Measurements from ENCODE around the gene ASCC1. TPM values are rescaled to one million over a fixed set of nuclear protein-coding genes. Genes with fewer than 3 reads are reported as not detected.

The ASCC1 gene, protein sequence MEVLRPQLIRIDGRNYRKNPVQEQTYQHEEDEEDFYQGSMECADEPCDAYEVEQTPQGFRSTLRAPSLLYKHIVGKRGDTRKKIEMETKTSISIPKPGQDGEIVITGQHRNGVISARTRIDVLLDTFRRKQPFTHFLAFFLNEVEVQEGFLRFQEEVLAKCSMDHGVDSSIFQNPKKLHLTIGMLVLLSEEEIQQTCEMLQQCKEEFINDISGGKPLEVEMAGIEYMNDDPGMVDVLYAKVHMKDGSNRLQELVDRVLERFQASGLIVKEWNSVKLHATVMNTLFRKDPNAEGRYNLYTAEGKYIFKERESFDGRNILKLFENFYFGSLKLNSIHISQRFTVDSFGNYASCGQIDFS
- total RNA-seq, result 16.2 TPM
- polyA plus RNA-seq (ENCODE audit: insufficient read depth in 1 of 8, insufficient read length in 8 of 8, low replicate concordance in 1 of 8), result 10 to 100 TPM; 22.6 to 33.0 (median 25.6) TPM
- long read RNA-seq, donor 1, partial matches to known transcripts, result 53 of 95 reads
- long read RNA-seq, donor 1, other reads (novel, unspliced or antisense), result 39 of 95 reads
- long read RNA-seq, donor 2, partial matches to known transcripts, result 33 of 34 reads
- long read RNA-seq, donor 2, other reads (novel, unspliced or antisense), result 0 of 34 reads
- long read RNA-seq, donor 3, transcript ASCC1-202 (10 exons, 2,002 nt), result major isoform, 5 of 289 reads
- long read RNA-seq, donor 3, partial matches to known transcripts, result 181 of 289 reads
- long read RNA-seq, donor 3, other reads (novel, unspliced or antisense), result 103 of 289 reads
- long read RNA-seq, donor 4, partial matches to known transcripts, result 43 of 100 reads
- long read RNA-seq, donor 4, other reads (novel, unspliced or antisense), result 53 of 100 reads
- long read RNA-seq, donor 5, transcript ASCC1-202 (10 exons, 2,002 nt), result major isoform, 12 of 282 reads
- long read RNA-seq, donor 5, partial matches to known transcripts, result 101 of 282 reads
- long read RNA-seq, donor 5, other reads (novel, unspliced or antisense), result 169 of 282 reads
- long read RNA-seq, donor 6, partial matches to known transcripts, result 122 of 298 reads
- long read RNA-seq, donor 6, other reads (novel, unspliced or antisense), result 172 of 298 reads
- long read RNA-seq, donor 7, partial matches to known transcripts, result 254 of 347 reads
- long read RNA-seq, donor 7, other reads (novel, unspliced or antisense), result 91 of 347 reads
- long read RNA-seq, donor 8, partial matches to known transcripts, result 160 of 228 reads
- long read RNA-seq, donor 8, other reads (novel, unspliced or antisense), result 65 of 228 reads
- long read RNA-seq, donor 9, partial matches to known transcripts, result 51 of 113 reads
- long read RNA-seq, donor 9, other reads (novel, unspliced or antisense), result 59 of 113 reads
- long read RNA-seq, donor 10, transcript ASCC1-202 (10 exons, 2,002 nt), result major isoform, 9 of 325 reads
- long read RNA-seq, donor 10, partial matches to known transcripts, result 184 of 325 reads
- long read RNA-seq, donor 10, other reads (novel, unspliced or antisense), result 132 of 325 reads
- long read RNA-seq, donor 11, partial matches to known transcripts, result 261 of 302 reads
- long read RNA-seq, donor 11, other reads (novel, unspliced or antisense), result 38 of 302 reads

DNA sequence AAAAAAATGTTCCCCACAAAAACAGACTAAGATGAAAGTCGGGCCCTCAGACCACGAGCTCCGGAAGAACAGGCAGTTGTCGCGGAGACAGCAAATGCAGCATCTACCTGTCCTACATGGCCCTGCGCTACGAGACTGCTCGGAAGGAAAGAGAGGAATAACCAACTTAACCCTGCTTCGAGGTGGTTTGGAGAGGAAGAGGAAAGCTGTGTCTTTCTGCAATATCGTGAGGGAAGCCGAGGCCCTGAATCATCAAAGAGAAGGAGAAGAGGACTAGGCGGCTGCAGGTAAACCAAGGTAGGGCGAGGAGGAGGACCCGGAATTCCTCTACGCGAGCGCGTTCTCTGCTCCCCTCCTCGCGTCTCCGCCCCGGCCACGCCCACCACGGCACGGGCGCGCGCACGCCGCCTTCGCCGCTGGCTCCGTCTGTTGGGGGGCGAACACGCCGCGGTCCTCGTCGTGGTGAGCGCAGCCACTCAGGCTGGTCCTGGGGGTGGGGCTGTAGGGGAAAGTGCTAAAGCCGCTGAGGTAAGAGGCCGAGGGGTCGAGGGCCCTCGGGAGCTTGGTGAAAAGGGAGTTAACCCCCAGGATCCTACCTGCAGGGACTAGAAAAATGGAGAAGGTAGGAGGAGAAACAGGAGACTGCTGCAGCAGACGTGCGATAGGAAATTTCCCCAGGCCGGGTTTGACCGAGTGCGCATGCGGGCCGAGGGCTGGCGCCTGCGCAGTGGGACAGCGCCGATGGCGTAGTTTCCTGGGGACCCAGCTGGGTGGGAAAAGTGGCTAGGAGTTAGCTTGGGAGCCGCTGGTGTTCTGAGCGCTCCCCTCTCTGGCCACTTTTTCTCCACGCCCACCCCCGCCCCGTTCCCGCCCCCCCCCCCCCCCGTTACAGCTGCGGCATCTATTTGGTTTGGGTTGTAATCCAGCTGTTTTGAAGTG, at the start of gene ASCC1, which contains the start of gene ANAPC16:
TSS of gene ASCC1 (minus strand) at position 666 of the 939 bp plus-strand sequence. CDS start 2,978 bp downstream, outside the sequence.
TSS of gene ANAPC16 (plus strand) at position 402 of the 939 bp plus-strand sequence. CDS start 7,903 bp downstream, outside the sequence.
- H3K4me1 ChIP-seq (ENCODE audit: control insufficient read depth, insufficient read depth, low read length), result peaks cover 14% of the 10 kb centered on the region
- H3K27ac ChIP-seq (ENCODE audit: low read length), result peak within 1 kb of the TSS; percentile 100
- WGBS (ENCODE audit: insufficient coverage), result 1% methylated on average over 43 of the region's 64 CpGs
- no peaks in the 10 kb centered on the region for H3K27me3 ChIP-seq (ENCODE audit: control insufficient read depth, insufficient read depth, low read length)
- no peaks in the 10 kb centered on the region for H3K9me3 ChIP-seq (replicated peaks; ENCODE audit: control insufficient read depth, low read depth, low read length)
- H3K4me3 ChIP-seq (ENCODE audit: low read length), result peak within 1 kb of the TSS; percentile 80
- DNase-seq, result peak; percentile 98
- H3K36me3 ChIP-seq (ENCODE audit: control insufficient read depth, insufficient read depth, low read length), result peaks cover 7% of the 10 kb centered on the region

DNA sequence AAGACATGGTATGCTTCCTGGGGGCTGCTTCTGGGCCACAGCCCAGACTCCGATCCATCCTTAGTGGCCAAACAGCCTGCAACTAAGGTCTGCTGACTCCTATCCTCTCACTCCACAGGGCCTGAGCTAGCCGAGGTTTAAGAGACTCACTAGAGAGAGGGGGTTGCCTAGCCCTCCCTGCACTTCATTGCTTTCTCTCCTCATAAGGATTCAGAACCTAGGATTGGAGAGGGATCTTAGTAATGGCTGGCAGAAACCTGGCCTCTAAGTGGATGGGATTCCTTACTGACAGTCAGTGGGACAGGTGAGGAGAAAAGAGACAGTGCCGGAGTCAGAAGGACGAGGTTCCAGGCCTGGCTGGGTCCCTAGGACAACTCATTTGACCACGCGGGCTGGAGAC, 49.4 kb upstream of the ASCC1 start:
- H3K27me3 ChIP-seq (ENCODE audit: control insufficient read depth, insufficient read depth, low read length), result no peaks in the 10 kb centered on the region
- H3K9me3 ChIP-seq (replicated peaks; ENCODE audit: control insufficient read depth, low read depth, low read length), result no peaks in the 10 kb centered on the region
- H3K27ac ChIP-seq (ENCODE audit: low read length), result no peak overlapping the region
- DNase-seq, result no peak
- 75% methylated on average over 3 of the region's 6 CpGs for WGBS (ENCODE audit: insufficient coverage)
- H3K4me3 ChIP-seq (ENCODE audit: low read length), result no peak overlapping the region
- H3K36me3 ChIP-seq (ENCODE audit: control insufficient read depth, insufficient read depth, low read length), result no peaks in the 10 kb centered on the region
- H3K4me1 ChIP-seq (ENCODE audit: control insufficient read depth, insufficient read depth, low read length), result peaks cover 19% of the 10 kb centered on the region

DNA sequence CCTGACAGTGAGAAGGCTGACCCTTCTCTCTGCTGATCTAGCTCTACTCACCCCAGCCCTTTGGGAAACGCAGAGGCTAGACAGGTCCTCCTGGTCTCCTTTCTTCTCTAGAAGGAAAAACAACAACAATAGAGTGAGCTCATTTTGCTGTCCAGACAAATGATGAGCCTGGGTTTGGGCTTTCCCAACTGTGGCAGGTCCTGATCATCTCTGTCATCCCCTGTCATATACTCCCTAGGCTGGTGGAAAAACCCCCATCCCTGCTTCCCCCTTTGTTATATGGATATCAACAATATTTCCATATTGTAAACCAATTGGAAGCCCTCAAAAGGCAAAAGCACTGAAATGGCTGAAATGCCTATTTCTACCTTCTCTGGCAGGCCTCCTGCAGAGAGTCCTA, 48.5 kb upstream of the ASCC1 start:
- Histone ChIP-seq H3K4me1 (ENCODE audit: control insufficient read depth, insufficient read depth, low read length) (peaks cover 29% of the 10 kb centered on the region), H3K27me3 (ENCODE audit: control insufficient read depth, insufficient read depth, low read length) (no peaks in the 10 kb centered on the region), H3K27ac (ENCODE audit: low read length) (no peak overlapping the region), H3K4me3 (ENCODE audit: low read length) (no peak overlapping the region), H3K9me3 (replicated peaks; ENCODE audit: control insufficient read depth, low read depth, low read length) (no peaks in the 10 kb centered on the region), H3K36me3 (ENCODE audit: control insufficient read depth, insufficient read depth, low read length) (no peaks in the 10 kb centered on the region)
- no CpG with 5 or more reads among the region's 1 CpG for WGBS (ENCODE audit: insufficient coverage)
- no peak for DNase-seq

DNA sequence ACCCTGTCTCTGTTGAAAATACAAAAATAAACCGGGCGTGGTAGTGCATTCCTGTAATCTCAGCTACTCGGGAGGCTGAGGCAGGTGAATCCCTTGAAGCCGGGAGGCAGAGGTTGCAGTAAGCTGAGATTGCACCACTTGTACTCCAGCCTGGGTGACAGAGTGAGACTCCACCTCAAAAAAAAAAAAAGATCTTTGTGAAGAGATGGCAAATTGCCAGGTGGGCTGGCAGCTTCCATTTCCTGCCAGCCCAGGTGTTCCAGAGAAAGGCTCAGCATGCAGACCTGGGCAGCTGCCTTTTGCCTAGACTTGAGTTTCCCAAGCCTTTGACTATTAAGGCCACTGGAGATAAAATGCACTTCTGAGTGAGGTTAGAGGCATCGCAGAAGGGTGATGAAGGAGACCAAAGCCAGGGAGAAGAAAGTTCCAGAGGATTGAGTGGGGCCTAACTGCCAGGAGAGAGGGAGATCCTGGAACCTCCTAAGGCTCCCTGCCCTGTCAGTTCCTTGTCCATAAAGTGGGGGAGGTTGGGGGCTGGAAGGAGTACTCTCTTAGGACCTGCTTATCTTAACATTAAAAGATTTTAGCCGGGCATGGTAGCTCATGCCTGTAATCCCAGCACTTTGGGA, 47.7 kb upstream of the ASCC1 start:
- H3K4me3 ChIP-seq (ENCODE audit: low read length), result no peak overlapping the region
- peaks cover 36% of the 10 kb centered on the region for H3K4me1 ChIP-seq (ENCODE audit: control insufficient read depth, insufficient read depth, low read length)
- H3K9me3 ChIP-seq (replicated peaks; ENCODE audit: control insufficient read depth, low read depth, low read length), result no peaks in the 10 kb centered on the region
- no peaks in the 10 kb centered on the region for H3K27me3 ChIP-seq (ENCODE audit: control insufficient read depth, insufficient read depth, low read length)
- 90% methylated on average over 5 of the region's 6 CpGs for WGBS (ENCODE audit: insufficient coverage)
- no peak overlapping the region for H3K27ac ChIP-seq (ENCODE audit: low read length)
- no peaks in the 10 kb centered on the region for H3K36me3 ChIP-seq (ENCODE audit: control insufficient read depth, insufficient read depth, low read length)
- no peak for DNase-seq

DNA sequence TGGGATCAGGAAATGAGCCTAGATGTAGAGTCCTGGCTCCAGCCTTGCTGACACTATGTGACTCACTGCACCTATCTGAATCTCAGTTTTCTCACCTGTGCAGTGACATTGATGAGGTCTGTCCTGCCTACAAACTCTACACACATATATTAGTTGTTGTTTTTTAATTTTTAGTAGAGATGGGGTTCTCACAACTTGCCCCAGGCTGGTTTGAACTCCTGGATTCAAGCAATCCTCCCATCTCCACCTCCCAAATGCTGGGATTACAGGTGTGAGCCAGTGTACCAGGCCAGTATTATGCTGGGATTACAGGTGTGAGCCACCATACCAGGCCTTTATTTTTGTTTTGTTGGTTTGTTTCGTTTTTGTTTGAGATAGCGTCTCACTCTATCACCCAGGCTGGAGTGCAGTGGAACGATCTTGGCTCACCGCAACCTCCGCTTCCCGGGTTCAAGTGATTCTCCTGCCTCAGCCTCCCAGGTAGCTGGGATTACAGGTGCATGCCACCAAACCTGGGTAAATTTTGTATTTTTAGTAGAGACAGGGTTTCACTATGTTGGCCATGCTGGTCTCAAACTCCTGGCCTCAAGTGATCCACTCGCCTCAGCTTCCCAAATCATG, 45.8 kb upstream of the ASCC1 start:
- WGBS (ENCODE audit: insufficient coverage), result no CpG with 5 or more reads among the region's 7 CpGs
- no peak for DNase-seq
- Histone ChIP-seq H3K9me3 (replicated peaks; ENCODE audit: control insufficient read depth, low read depth, low read length) (no peaks in the 10 kb centered on the region), H3K4me1 (ENCODE audit: control insufficient read depth, insufficient read depth, low read length) (peaks cover 44% of the 10 kb centered on the region), H3K4me3 (ENCODE audit: low read length) (no peak overlapping the region), H3K27ac (ENCODE audit: low read length) (peak overlapping the region; percentile 83), H3K36me3 (ENCODE audit: control insufficient read depth, insufficient read depth, low read length) (no peaks in the 10 kb centered on the region), H3K27me3 (ENCODE audit: control insufficient read depth, insufficient read depth, low read length) (no peaks in the 10 kb centered on the region)

DNA sequence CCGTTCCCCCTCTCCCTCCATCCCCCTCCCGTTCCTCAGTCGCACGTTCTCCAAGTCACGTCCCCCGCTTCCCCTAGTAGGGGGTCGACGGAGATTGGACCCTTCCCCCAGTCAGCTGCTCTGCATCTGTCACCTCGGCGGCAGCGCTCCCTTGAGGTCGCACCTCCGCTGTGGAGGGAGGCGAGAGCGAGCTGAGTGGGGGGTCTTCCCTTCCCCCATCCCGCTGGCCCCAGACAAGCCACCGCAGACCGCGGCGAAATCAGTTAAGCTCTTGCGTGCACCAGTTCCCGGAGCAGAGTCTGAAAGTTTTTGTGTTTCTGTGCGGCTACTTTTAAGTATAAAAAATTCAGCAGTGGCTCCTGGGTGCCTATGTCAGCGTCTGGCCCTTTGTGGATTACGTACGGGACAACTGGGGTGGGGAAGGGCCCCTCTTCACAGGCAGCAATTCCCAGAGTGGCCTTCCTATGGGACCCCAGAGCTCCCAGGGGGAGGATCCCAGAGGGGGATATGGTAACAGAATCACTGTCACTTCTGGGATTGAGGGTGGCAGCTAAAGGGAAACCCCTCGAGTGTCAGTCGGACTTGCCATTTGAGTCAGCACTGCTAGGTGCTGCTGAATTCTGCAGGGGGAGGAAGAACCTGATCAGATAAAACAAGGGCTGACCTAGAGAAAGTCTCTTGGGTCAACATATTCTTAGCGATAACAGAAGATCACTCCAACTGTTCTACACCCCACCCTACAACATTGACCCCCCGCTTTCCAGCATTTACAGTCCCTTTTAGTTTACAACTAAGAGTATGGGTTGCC, 45.1 kb upstream of the ASCC1 start:
- Histone ChIP-seq H3K27ac (ENCODE audit: low read length) (peak overlapping the region; percentile 83), H3K36me3 (ENCODE audit: control insufficient read depth, insufficient read depth, low read length) (no peaks in the 10 kb centered on the region), H3K27me3 (ENCODE audit: control insufficient read depth, insufficient read depth, low read length) (no peaks in the 10 kb centered on the region), H3K4me3 (ENCODE audit: low read length) (peak overlapping the region; percentile 56), H3K4me1 (ENCODE audit: control insufficient read depth, insufficient read depth, low read length) (peaks cover 49% of the 10 kb centered on the region), H3K9me3 (replicated peaks; ENCODE audit: control insufficient read depth, low read depth, low read length) (no peaks in the 10 kb centered on the region)
- 4% methylated on average over 9 of the region's 30 CpGs for WGBS (ENCODE audit: insufficient coverage)
- peak; percentile 94 for DNase-seq

DNA sequence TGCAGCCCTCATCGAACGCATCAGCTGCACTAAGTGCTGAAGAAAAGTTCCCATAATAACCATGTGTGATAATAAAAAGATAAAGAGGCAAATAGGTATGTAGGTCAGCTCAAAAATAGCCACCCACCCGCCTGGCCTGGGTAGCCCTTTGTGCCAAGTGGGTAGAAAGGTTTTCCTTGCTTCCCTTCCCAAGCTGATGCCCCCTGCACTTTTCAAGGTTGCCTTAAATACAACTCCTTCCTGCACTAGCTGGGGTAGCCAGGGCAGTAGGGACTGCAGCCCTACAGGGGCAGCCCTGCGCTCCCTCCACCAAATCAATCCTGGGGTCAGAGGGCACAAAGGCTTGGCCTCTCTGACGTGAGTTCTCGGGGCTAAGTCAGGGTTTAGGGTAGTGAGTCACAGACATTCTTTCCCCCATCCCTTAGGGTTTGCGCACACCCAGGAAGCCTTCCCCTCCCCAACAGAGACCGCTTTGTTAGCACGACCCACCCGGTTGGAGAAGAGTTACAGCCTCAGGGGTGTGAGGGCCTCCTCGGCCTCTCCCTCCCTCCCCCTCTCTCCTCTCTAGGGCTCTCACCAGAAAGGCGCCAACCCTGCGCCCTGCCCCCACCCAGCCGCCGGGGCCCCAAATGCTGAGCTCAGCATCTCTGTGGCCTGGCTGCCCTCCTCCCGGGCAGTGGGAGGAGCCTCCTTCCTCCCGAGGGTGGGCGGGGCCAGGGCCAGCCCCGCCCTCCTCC, 44.3 kb upstream of the ASCC1 start:
- peaks cover 51% of the 10 kb centered on the region for H3K4me1 ChIP-seq (ENCODE audit: control insufficient read depth, insufficient read depth, low read length)

More for the DNA sequence above, 44.3 kb upstream of the ASCC1 start:
- no peak for DNase-seq
- Histone ChIP-seq H3K9me3 (replicated peaks; ENCODE audit: control insufficient read depth, low read depth, low read length) (no peaks in the 10 kb centered on the region), H3K27me3 (ENCODE audit: control insufficient read depth, insufficient read depth, low read length) (no peaks in the 10 kb centered on the region), H3K4me3 (ENCODE audit: low read length) (peak overlapping the region; percentile 56), H3K27ac (ENCODE audit: low read length) (peak overlapping the region; percentile 83), H3K36me3 (ENCODE audit: control insufficient read depth, insufficient read depth, low read length) (no peaks in the 10 kb centered on the region)
- 3% methylated on average over 6 of the region's 19 CpGs for WGBS (ENCODE audit: insufficient coverage)
